WERI-Rb-1 (cell line): ENCODE results near the gene CSNK1D.

Source experiments
- DNase-seq: peaks from one replicate; pipeline ENCODE4 v3.0.0-alpha.2; 2020
- H3K27ac ChIP-seq: fragments of 250-450 bp; sonication (Bioruptor Pico); 2 replicates; pipeline ENCODE4 v1.5.1; 2020; ENCODE audit warnings: mild to moderate bottlenecking, moderate library complexity
- H3K27me3 ChIP-seq: fragments of 250-450 bp; sonication (Bioruptor Pico); 2 replicates; pipeline ENCODE4 v1.5.1; 2021; ENCODE audit warnings: mild to moderate bottlenecking, low read depth, moderate library complexity; ENCODE audit not compliant: insufficient read depth, severe bottlenecking
- H3K36me3 ChIP-seq: fragments of 250-450 bp; sonication (Bioruptor Pico); 2 replicates; pipeline ENCODE4 v1.5.1; 2020; ENCODE audit warnings: mild to moderate bottlenecking, moderate library complexity
- H3K4me3 ChIP-seq: 2 replicates; pipeline ENCODE4 v1.5.1; 2011; ENCODE audit warnings: low read depth, mild to moderate bottlenecking, control low read depth, low read length
- H3K9me3 ChIP-seq: fragments of 250-450 bp; sonication (Bioruptor Pico); 2 replicates; pipeline ENCODE4 v1.5.1; 2021; ENCODE audit warnings: mild to moderate bottlenecking, moderate library complexity; ENCODE audit not compliant: severe bottlenecking
- TF ChIP-seq, protein P1 (sequence below): IDR thresholded peaks from 2 replicates; pipeline ENCODE4 v1.5.1; 2011; ENCODE audit warnings: low read depth, mild to moderate bottlenecking, control low read depth, inconsistent platforms, low read length

Gene CSNK1D

DNA sequence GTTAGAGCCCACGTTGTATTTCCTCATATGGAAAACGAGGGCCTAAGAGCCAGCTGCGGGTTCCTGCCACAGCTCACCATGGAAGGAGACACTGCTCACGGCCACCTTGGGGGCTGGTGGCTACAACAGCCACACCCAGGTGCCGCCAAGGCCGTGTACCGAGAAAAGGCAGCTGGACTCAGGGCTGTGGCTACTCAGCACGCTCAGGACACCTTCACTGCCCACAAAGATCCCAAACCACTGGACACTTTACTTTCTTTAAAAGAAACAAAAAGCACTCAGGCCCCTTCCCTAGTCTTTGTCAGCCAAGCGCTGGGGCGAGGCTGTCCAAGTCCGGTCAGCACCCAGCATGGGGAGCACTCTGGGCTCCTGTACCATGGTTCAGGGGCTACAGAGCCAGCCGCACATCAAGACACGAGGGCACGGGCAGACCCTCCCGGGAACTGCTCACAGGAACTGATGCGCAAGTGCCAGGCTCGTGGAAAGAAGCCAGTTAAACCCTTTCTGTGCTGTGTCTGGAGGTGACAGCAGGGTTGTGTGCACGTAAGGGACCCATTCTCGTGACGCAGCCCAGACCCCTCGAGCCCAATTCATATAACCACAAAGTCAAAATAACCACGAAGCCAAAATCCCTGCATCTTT is 26.2 kb downstream of the CSNK1D start:
- no peak for DNase-seq

DNA sequence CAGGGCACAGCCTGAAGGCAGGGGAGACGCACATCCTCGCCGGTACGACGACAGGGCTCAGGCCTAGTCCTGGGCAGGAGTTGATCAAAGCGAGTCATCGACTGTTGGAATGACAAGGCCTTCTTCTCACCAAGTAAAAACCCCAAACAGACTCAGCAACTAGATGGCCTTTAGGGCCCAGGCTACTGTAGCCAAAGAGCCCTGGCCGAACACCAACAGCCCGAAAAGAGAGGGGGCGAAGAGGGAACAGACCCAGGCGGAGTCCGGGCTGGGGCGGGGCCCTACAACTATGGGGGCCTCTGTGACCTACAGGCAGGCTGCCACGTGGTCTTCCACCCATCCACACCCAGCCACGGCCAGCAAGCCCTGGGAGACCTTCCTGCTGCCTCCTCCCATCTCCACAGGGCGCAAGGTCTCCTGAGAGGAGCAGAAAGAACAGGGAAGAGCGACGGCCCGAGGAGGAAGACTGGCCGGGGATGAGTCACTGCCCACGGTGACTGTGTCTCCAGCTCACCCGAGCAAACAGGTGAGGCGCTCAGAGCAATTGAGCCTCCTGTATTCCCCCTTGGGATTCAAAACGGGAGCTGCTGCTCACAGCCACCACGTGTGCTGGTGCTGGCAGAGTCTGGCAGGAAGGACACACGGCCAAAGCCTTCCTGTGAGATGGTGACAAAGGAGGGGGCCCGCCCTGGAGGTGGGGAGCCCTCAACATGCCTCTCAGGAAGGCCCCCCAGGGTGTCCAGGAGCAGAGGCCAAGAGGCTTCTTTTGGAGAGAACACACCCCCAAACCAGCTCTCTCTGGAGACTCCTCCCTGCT is 26.9 kb downstream of the CSNK1D start:
- TF ChIP-seq, protein P1, sequence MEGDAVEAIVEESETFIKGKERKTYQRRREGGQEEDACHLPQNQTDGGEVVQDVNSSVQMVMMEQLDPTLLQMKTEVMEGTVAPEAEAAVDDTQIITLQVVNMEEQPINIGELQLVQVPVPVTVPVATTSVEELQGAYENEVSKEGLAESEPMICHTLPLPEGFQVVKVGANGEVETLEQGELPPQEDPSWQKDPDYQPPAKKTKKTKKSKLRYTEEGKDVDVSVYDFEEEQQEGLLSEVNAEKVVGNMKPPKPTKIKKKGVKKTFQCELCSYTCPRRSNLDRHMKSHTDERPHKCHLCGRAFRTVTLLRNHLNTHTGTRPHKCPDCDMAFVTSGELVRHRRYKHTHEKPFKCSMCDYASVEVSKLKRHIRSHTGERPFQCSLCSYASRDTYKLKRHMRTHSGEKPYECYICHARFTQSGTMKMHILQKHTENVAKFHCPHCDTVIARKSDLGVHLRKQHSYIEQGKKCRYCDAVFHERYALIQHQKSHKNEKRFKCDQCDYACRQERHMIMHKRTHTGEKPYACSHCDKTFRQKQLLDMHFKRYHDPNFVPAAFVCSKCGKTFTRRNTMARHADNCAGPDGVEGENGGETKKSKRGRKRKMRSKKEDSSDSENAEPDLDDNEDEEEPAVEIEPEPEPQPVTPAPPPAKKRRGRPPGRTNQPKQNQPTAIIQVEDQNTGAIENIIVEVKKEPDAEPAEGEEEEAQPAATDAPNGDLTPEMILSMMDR: no peak
- Histone ChIP-seq H3K9me3 (no peaks in the 10 kb centered on the region), H3K27ac (no peak overlapping the region; the same call in 1 of the 2 replicates), H3K4me3 (no peak overlapping the region), H3K27me3 (no peaks in the 10 kb centered on the region), H3K36me3 (peaks cover 97% of the 10 kb centered on the region)
- no peak for DNase-seq

More for the DNA sequence above, 26.2 kb downstream of the CSNK1D start:
- TF ChIP-seq, protein P1: no peak
- H3K27me3 ChIP-seq: no peaks in the 10 kb centered on the region
- H3K36me3 ChIP-seq: peaks cover 100% of the 10 kb centered on the region
- no peak overlapping the region; the same call in 1 of the 2 replicates for H3K27ac ChIP-seq
- H3K9me3 ChIP-seq: no peaks in the 10 kb centered on the region
- H3K4me3 ChIP-seq: no peak overlapping the region

DNA sequence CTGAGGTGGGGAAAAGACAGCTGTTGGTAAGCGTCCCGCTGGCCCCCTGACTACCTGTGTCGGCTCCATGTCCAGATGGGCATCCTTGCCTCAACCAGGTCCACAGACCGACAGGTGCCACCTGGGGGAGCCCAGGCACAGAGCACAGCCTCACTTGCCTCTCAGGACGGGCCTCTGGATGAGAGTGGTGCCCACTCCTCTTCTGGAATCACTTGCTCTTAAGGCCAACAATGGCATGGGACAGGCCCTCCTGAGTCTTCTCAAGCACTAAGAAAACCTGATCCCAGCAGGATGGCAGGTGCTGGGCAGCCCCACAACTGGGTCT is 27.5 kb downstream of the CSNK1D start:
- no peak for DNase-seq
- H3K4me3 ChIP-seq: no peak overlapping the region
- no peaks in the 10 kb centered on the region for H3K9me3 ChIP-seq
- H3K27me3 ChIP-seq: no peaks in the 10 kb centered on the region
- H3K36me3 ChIP-seq: peaks cover 97% of the 10 kb centered on the region
- TF ChIP-seq, protein P1: no peak
- no peak overlapping the region for H3K27ac ChIP-seq

DNA sequence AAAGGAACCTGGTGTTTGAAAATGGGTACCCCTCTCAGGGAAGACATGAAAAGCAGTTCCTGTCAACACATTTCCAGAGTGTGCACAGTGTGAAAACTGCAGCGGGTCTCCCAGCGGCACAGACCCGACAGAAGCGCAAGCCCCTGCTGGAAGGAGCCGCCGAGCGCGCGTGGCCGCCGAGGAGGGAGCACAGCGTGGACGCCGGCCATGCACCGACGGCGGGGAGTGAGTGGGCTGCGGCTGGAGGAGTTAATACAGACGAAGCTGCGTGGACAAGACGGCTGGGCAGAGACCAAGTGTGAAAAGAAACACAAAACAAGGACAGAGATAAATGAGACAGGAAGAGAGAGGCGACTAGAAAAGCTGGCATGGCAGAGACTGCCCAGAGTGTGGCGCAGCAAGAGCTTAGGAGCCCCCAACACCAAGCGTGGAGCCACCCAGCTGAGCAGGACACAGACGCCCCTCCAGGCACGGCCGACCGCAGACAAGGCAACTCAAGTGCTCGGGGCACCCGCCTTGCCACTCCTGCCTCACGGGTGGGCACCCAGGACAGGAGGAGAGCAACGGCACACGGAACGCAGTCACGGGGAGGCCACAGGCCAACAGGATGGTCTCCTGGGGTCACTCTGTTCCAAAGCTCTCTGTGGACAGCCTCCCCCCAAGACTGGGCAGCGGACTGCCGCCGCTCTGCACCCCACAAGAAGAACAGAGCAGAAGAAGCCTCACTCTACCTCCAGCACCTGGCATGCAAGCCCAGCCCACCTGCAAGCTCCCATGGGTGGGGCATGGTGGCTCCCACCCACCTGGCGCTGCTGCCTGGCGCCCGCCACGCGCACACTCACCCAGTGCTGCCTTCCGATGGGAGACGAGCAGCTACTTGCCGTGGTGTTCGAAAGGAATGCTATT is 28.1 kb downstream of the CSNK1D start:
- no peak overlapping the region for H3K4me3 ChIP-seq
- no peaks in the 10 kb centered on the region for H3K27me3 ChIP-seq
- TF ChIP-seq, protein P1: no peak
- H3K36me3 ChIP-seq: peaks cover 97% of the 10 kb centered on the region
- no peaks in the 10 kb centered on the region for H3K9me3 ChIP-seq
- DNase-seq: no peak
- H3K27ac ChIP-seq: no peak overlapping the region

DNA sequence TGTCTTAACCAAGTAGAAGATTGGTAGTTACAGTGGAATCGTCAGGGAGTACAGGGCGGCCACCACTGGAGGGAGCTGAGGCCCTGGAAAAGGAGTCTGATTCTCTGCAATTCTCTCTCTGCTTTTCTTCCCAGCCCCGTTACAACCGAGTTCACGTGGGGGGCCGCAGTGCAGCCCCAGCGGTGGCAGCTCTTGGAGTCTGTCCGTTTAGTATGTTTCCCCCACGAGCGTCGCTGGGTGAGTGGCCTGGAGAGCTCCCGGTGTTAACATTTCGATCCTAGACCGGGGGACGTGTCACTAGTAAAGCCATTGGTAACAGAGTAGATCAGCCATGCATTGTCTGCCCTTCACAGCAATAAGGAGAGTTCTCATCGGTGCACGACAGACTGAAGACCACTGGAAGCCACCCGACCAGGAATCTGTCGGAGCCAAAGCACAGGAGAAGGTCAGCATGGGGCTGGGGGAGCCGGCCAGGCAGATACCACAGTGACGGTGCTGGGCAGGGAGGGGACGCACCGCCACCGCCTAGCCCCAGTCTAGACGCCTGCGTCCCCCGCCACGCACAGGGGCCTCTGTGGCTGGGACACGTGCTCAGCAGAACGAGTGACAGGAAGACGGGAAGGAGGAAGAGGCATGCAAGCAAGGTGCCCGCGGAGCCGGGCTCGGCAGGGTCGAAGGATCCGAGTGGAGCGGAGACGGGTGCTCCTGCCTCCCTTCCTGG is 28.9 kb downstream of the CSNK1D start:
- DNase-seq: no peak

More for the DNA sequence above, 28.9 kb downstream of the CSNK1D start:
- H3K9me3 ChIP-seq: no peaks in the 10 kb centered on the region
- peaks cover 97% of the 10 kb centered on the region for H3K36me3 ChIP-seq
- H3K27ac ChIP-seq: no peak overlapping the region
- TF ChIP-seq, protein P1: peak; percentile 69
- no peak overlapping the region for H3K4me3 ChIP-seq
- no peaks in the 10 kb centered on the region for H3K27me3 ChIP-seq
